SK-N-MC (cell line): ENCODE measurements around the gene TACR3.
"Not testable (repeated sequence)": the region's sequence is repeated elsewhere in the genome, so short reads cannot be mapped to it uniquely, and the experiment has no call there.

Experiments
- DNase-seq: peaks from one replicate; pipeline ENCODE4 v3.0.0-alpha.2; 2011; ENCODE audit warnings: low read depth, low spot score
- H3K27ac ChIP-seq: fragments of 200-600 bp; sonication (generic); 2 replicates; pipeline ENCODE4 v1.5.1; 2016; ENCODE audit warnings: mixed run types
- H3K36me3 ChIP-seq: fragments of 200-600 bp; sonication (generic); 2 replicates; pipeline ENCODE4 v1.6.1; 2017; ENCODE audit warnings: antibody characterized with exemption, low read length, mixed read lengths; ENCODE audit not compliant: insufficient read depth
- H3K4me3 ChIP-seq: fragments of 200-600 bp; sonication (generic); 2 replicates; pipeline ENCODE4 v1.5.1; 2016
- H3K9ac ChIP-seq: fragments of 200-600 bp; sonication (generic); 2 replicates; pipeline ENCODE4 v1.8.0; 2017; ENCODE audit warnings: mixed run types, mixed read lengths; ENCODE audit not compliant: insufficient read length
- H3K9me3 ChIP-seq: fragments of 200-600 bp; sonication (generic); 2 replicates; pipeline ENCODE4 v1.6.1; 2017; ENCODE audit warnings: low read depth, mild to moderate bottlenecking, antibody characterized with exemption, low read length, moderate library complexity, mixed read lengths
- EZH2 ChIP-seq: fragments of 200-600 bp; sonication (generic); IDR thresholded peaks from one replicate; pipeline ENCODE4 v1.6.1; 2017; ENCODE audit warnings: antibody characterized with exemption
- FOXP2 ChIP-seq: optimal IDR thresholded peaks from 2 replicates; pipeline ENCODE3; 2011; ENCODE audit warnings: mild to moderate bottlenecking, moderate library complexity; ENCODE audit not compliant: insufficient read depth; ENCODE audit errors: extremely low read length, control extremely low read depth
- POLR2AphosphoS5 ChIP-seq: IDR thresholded peaks from 2 replicates; pipeline ENCODE4 v1.6.1; 2012; ENCODE audit warnings: mild to moderate bottlenecking, low read depth, low read length, borderline replicate concordance

Gene TACR3

DNA sequence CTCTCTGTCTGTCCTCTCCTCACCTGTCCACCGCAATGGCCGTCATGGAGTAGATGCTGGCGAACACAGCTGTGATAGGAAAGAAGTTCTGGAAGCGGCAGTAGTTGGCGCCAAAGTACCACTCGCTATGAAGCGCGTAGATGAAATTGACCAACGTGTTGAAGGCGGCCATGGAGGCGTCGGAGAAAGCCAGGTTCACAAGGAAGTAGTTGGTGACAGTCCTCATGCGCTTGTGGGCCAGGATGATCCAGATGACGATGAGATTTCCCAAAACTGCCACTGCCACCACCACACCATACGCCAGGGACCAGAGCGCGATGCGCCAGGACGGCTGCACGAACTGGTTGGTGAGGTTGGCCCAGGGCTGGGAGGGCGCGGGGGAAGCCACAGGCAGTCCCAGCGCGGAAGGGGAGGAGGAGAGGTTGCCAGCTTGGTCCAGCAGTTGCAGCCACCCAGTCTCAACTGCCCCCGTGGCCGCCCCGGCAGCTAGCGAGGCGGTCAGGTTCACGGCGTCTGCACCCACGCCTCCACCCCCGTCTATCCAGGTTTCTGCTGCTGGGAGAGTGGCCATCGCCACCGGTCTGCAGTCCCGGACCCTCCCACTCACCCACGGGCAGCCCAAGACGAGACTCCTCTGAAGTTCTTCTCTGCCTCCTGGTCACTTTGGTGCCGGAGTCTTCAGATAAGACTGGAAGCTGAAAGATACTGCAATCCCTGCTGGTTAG is 518 bp downstream of the TACR3 start:
- no peaks in the 10 kb centered on the region for H3K9me3 ChIP-seq
- peak overlapping the region; percentile 71 for H3K4me3 ChIP-seq
- H3K36me3 ChIP-seq = no peaks in the 10 kb centered on the region
- no peak for TF ChIP-seq FOXP2
- no peak for TF ChIP-seq POLR2AphosphoS5
- no peak for TF ChIP-seq EZH2
- no peak overlapping the region for H3K9ac ChIP-seq
- no peak for DNase-seq
- no peak overlapping the region for H3K27ac ChIP-seq

DNA sequence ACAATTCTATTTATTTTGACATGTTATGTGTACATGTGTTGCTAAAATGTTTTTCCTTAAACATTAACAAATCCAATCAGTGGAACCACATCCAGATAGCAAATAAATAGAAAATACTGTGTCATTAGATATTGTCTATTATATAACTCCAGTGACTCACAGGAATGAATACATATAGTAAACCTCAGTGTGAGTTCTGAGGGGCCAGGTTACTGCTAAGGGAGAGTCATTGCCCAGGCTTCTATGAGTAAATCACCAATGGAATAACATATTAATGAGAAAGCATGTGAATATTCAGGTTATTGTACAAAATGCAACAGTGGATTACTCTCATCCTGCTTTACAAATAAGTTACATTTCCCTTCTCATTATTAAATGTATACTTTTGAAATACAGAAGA is 27.2 kb downstream of the TACR3 start:
- H3K9ac ChIP-seq = no peak overlapping the region
- no peak overlapping the region for H3K27ac ChIP-seq
- no peaks in the 10 kb centered on the region for H3K36me3 ChIP-seq
- TF ChIP-seq POLR2AphosphoS5 = no peak
- TF ChIP-seq FOXP2 = no peak
- no peak for TF ChIP-seq EZH2
- no peaks in the 10 kb centered on the region for H3K9me3 ChIP-seq
- H3K4me3 ChIP-seq = no peak overlapping the region
- DNase-seq = no peak

DNA sequence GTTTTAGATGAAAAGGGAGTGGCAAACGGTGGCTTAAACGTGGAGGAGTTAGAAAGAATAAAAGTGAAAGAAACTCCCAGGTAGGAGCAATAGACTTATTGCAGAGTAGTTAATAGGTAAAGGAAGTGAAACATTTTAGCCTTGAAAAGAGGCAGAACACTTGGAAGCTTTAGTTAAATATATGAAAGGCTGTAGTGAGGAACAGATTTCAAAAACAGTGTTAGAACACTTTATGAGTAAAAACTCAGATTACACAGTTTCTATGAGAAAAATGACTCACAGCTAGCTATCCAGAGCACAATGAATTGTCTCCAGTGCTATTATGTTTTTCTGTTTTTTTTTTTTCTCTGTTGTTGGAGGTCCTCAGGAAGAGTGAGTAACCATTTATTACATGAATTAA is 45.8 kb downstream of the TACR3 start:
- Histone ChIP-seq H3K9me3 (no peaks in the 10 kb centered on the region), H3K9ac (no peak overlapping the region), H3K36me3 (no peaks in the 10 kb centered on the region), H3K27ac (no peak overlapping the region), H3K4me3 (no peak overlapping the region)
- TF ChIP-seq FOXP2 = no peak
- no peak for TF ChIP-seq EZH2
- TF ChIP-seq POLR2AphosphoS5 = no peak
- DNase-seq = no peak

DNA sequence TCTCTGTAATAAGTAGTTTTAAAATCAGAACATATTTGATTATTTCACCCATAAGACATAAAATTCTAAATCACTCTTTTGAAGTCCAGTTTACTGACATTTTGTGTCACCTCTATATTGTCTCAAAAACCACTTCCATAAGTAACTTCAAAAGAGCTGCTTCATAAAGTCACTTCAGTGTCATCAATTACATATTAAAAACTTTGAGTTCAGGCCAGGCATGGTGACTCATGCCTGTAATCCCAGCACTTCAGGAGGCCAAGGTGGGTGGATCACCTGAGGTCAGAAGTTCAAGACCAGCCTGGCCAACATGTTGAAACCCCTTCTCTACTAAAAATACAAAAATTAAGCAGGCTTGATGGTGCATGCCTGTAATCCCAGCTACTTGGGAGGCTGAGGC is 53.0 kb downstream of the TACR3 start:
- not testable (repeated sequence) for H3K36me3 ChIP-seq, H3K27ac ChIP-seq, DNase-seq, H3K9ac ChIP-seq, H3K9me3 ChIP-seq, H3K4me3 ChIP-seq

DNA sequence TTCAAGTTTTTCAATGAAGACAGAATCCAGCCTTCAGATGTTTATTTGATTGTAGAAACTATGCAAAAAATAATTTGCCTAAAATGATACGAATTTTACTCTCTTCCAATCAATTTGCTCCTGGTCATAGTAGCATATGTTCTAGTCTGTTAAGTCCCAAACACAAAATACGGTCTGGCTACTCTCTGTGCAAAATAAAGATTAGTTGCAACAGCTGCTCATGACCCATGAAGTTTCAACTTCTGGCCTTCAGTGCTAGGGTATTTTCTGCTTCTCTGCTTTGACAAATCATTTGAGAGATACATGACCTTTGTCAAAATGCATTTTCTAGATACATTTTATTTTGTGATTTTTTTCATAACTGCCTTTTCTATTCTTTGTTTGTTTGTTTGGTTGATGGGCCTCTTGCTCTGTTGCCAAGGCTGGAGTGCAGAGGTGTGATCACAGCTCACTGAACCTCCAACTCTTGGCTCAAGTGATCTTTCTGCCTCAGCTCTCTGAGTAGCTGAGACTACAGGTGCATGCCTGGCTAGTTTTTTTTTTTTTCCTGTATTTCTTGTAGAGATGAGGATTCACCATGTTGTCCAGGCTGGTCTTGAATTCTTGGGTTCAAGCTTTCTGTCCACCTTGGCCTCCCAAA is 55.2 kb downstream of the TACR3 start:
- Histone ChIP-seq H3K4me3 (no peak overlapping the region), H3K36me3 (no peaks in the 10 kb centered on the region), H3K27ac (no peak overlapping the region), H3K9ac (no peak overlapping the region), H3K9me3 (no peaks in the 10 kb centered on the region)
- no peak for TF ChIP-seq FOXP2
- no peak for TF ChIP-seq EZH2
- no peak for TF ChIP-seq POLR2AphosphoS5
- no peak for DNase-seq

DNA sequence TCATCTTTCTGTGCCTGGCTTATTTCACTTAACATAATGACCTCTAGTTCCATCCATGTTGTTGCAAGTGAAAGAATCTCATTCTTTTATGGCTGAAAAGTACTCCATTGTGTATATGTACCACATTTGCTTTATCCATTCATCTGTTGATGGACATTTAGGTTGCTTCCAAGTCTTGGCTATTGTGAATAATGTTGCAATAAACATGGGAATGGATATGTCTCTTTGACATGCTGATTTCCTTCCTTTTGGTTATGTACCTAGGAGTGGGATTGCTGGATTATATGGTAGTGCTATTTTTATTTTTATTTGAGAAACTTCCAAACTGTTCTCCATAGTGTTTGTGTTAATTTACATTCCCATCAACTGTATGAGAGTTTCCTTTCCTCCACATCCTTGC is 71.2 kb downstream of the TACR3 start:
- TF ChIP-seq EZH2 = no peak
- no peak for TF ChIP-seq POLR2AphosphoS5
- TF ChIP-seq FOXP2 = no peak
- no peak for DNase-seq

DNA sequence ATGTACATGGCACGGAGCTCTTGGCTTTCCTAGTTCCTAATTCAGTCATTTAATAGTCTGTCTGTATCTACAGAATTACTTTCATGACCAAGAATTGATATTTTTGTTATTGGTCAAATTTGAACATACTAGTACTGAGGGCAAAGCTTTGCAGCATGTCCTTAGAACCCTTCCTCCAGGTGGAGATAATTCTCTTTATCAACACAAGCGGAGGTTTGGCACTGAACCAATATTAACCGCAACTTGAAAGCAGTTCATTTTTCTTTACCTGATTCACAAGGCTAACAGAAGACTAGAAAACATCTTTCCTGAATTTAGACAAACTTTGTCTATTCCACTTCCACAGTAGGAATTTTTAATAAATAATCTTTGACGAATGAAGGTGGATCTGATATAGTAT is 73.8 kb downstream of the TACR3 start:
- Histone ChIP-seq H3K36me3 (no peaks in the 10 kb centered on the region), H3K4me3 (no peak overlapping the region), H3K9ac (no peak overlapping the region), H3K27ac (no peak overlapping the region), H3K9me3 (no peaks in the 10 kb centered on the region; the same call in 1 of the 2 replicates)
- no peak for DNase-seq
- no peak for TF ChIP-seq POLR2AphosphoS5
- no peak for TF ChIP-seq FOXP2
- no peak for TF ChIP-seq EZH2

More for the DNA sequence above, 71.2 kb downstream of the TACR3 start:
- Histone ChIP-seq H3K9ac (no peak overlapping the region), H3K9me3 (no peaks in the 10 kb centered on the region), H3K27ac (no peak overlapping the region), H3K4me3 (no peak overlapping the region), H3K36me3 (no peaks in the 10 kb centered on the region)

DNA sequence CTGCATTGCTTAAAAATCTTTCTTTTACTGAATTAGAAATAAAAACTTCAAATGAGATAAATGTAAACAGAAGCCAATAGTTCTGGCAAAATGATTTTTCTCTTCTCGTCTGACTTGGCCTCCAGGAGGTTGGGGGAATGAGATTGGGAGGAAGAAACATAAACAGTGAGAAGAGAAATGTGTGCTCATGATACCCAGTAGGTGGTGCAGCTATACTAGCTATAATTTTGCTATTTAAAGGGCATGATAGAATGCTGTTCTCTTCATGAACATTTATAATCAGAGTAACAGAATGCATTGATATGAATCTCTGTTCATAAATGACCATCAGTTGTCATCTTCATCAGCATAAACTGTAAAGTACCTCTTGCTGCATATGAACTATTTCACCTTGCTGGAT is 85.5 kb downstream of the TACR3 start:
- Histone ChIP-seq H3K9ac (no peak overlapping the region), H3K27ac (no peak overlapping the region), H3K4me3 (no peak overlapping the region), H3K9me3 (no peaks in the 10 kb centered on the region), H3K36me3 (no peaks in the 10 kb centered on the region)
- no peak for DNase-seq
- no peak for TF ChIP-seq POLR2AphosphoS5

DNA sequence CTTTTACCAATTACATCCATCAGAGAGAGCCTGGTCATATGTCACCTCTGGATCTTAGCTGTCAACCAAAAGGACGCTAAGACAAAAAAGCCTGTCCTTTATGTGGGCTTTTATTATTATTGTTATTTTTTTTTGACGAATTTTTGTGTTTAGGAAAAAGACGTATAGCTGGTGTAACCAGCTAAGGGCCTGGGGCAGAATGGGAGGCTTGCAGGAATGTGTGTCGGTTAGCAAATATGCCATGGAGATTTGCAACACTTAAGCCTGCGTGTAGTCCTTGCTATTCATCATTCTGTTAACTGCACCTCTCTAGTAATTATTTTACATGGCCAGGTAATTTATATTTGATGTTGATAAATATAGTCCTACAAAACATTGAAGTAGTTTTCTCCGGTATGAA is 93.5 kb downstream of the TACR3 start:
- TF ChIP-seq POLR2AphosphoS5 (no peak), EZH2 (no peak), FOXP2 (no peak)
- no peak overlapping the region for H3K27ac ChIP-seq
- H3K9me3 ChIP-seq = no peaks in the 10 kb centered on the region
- no peak for DNase-seq
- no peaks in the 10 kb centered on the region for H3K36me3 ChIP-seq
- H3K4me3 ChIP-seq = no peak overlapping the region
- H3K9ac ChIP-seq = no peak overlapping the region
